ENCODE results near the gene INHBA. TPM values are rescaled to one million over a fixed set of nuclear protein-coding genes. Genes with fewer than 3 reads are reported as not detected.

Gene INHBA
- total and polyA plus RNA-seq, 7 donors: 0.23 to 5.5 (median 1.2) TPM

DNA sequence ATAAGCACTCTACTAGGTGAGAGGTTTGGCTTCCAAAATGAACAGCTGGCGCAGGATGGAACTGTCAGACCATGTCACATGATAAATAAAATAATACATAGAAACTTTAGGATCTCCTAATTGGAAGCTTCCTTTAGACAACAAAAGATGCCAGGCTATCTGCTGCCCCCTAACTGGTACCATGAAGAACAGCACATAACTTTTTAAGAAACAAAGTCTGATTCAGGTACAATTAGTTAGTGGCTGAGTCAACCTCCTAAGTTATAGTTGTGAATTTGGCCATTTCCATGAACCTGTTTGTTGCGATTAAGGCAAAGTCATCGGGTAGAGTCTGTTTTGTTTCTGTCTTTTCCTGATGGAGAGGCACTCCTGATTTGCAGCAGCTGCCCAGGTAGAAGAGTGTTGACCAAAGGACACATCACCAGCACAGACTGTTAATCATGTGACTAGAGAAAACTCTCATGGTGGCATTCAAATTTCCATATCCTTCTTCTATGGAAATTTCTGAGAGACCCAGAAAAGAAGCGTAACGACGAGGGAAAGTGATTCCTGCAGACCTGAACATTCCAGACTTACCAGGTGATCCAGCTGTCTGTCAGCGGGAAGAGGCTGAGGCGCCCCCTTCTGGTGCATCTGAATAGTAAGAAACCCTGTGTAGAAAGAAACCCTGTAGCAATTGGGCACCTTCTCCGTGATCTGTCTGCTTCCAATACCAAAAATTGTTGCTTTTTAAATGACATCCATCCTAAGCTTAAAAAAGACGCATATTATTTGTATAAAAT lies 8.6 kb upstream of the INHBA start:
- Histone ChIP-seq H3K36me3 (no peaks in the 10 kb centered on the region), H3K4me3 (no peak overlapping the region), H3K27me3 (no peaks in the 10 kb centered on the region), H3K27ac (no peak overlapping the region), H3K4me1 (peaks cover 0 to 1% (median 0%) of the 10 kb centered on the region in 4 donors), H3K9me3 (no peaks in the 10 kb centered on the region)
- intact Hi-C loops (cut with DNase I): no loop called here
- WGBS, 2 donors: 44 to 62% methylated on average over 10 of the region's 10 CpGs
- no peak for DNase-seq
- TF ChIP-seq EP300 (IDR thresholded peaks at IDR 0.05): no peak
- no peak for TF ChIP-seq POLR2AphosphoS5 (IDR thresholded peaks at IDR 0.05)
- TF ChIP-seq, protein P1, sequence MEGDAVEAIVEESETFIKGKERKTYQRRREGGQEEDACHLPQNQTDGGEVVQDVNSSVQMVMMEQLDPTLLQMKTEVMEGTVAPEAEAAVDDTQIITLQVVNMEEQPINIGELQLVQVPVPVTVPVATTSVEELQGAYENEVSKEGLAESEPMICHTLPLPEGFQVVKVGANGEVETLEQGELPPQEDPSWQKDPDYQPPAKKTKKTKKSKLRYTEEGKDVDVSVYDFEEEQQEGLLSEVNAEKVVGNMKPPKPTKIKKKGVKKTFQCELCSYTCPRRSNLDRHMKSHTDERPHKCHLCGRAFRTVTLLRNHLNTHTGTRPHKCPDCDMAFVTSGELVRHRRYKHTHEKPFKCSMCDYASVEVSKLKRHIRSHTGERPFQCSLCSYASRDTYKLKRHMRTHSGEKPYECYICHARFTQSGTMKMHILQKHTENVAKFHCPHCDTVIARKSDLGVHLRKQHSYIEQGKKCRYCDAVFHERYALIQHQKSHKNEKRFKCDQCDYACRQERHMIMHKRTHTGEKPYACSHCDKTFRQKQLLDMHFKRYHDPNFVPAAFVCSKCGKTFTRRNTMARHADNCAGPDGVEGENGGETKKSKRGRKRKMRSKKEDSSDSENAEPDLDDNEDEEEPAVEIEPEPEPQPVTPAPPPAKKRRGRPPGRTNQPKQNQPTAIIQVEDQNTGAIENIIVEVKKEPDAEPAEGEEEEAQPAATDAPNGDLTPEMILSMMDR (IDR thresholded peaks at IDR 0.05): no peak
- TF ChIP-seq POLR2A (IDR thresholded peaks at IDR 0.05): no peak

DNA sequence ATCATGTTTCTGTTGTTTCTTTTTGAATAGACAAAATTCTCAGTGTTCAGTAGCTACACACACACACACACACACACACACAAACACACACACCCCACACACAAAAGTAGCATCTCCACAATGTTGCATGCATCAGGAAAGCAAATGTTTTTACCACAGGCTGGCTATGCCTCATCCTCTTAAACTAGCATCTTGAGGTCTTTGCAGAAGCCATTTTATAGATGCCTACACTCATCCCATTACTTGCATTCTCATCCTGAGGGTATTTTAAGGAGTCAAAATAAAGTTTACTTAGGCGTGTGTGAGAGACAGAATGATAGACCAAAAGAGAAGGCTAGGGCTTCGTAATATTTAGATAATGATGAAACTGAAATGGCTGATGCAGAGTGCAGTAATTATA lies 7.9 kb upstream of the INHBA start:
- intact Hi-C loops (cut with DNase I): no loop called here
- H3K27me3 ChIP-seq: no peaks in the 10 kb centered on the region
- TF ChIP-seq POLR2A (IDR thresholded peaks at IDR 0.05) (no peak), EP300 (IDR thresholded peaks at IDR 0.05) (no peak), POLR2AphosphoS5 (IDR thresholded peaks at IDR 0.05) (no peak)
- TF ChIP-seq, protein P1 (IDR thresholded peaks at IDR 0.05): no peak
- H3K4me1 ChIP-seq: peaks cover 0 to 8% (median 5%) of the 10 kb centered on the region in 4 donors
- no peak overlapping the region for H3K27ac ChIP-seq
- DNase-seq: no peak
- 83 to 87% methylated on average over 2 of the region's 2 CpGs for WGBS, 2 donors
- no peaks in the 10 kb centered on the region for H3K9me3 ChIP-seq
- H3K36me3 ChIP-seq: no peaks in the 10 kb centered on the region
- H3K4me3 ChIP-seq: no peak overlapping the region

GRCh38 chr7:41709621-41710020 lies 6.7 kb upstream of the INHBA start:
- intact Hi-C loops (cut with DNase I): loop anchor here (5.0 to 10.0 kb wide), 3 partner anchors 725 to 947 kb away; no protein-coding TSS in a partner anchor
- peaks cover 0 to 13% (median 12%) of the 10 kb centered on the region in 4 donors for H3K4me1 ChIP-seq
- DNase-seq: no peak

DNA sequence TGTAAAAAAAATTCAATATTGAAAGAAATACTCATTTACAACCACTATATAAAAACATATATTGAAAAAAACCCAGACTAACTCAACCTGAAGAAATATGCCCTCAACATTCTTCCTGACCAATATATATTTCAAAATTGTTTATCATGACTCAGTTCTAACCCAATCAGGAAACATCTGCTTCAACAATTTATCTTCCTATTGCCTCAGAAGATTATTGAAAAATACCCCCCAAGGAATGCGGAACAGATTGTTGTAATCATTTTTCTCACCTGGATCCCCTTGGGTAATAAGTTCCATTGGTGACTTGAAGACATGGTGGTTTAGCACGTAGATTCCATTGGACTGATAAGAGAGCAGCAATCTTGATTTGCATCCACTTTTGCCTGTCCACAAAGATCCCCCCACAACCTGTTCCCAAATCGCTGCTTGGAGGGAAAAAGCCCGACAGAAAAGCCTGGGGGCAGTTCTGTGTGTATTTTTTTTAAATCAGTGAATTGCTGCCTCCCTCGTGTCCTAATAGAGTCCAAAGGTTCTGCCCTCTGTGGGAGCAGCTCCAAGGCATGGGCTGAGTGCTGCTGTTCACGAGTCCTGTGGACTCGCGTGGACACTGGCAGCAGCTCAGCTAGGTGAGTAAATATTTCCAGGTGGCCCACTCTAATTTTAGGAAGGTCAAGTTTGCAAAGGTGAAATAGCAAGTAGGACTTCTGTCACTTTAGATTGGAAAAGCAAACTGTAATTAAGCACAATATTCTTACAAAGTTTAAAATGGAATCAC lies 5.9 kb upstream of the INHBA start:
- TF ChIP-seq POLR2A (IDR thresholded peaks at IDR 0.05) (no peak), POLR2AphosphoS5 (IDR thresholded peaks at IDR 0.05) (no peak), EP300 (IDR thresholded peaks at IDR 0.05) (no peak)
- TF ChIP-seq, protein P1 (IDR thresholded peaks at IDR 0.05): no peak
- Histone ChIP-seq H3K27me3 (no peaks in the 10 kb centered on the region), H3K4me1 (peaks cover 0 to 20% (median 12%) of the 10 kb centered on the region in 4 donors), H3K27ac (no peak overlapping the region), H3K9me3 (no peaks in the 10 kb centered on the region), H3K36me3 (no peaks in the 10 kb centered on the region), H3K4me3 (no peak overlapping the region)
- intact Hi-C loops (cut with DNase I): loop anchor here (5.0 to 10.0 kb wide), 3 partner anchors 724 to 946 kb away; no protein-coding TSS in a partner anchor
- no peak for DNase-seq
- WGBS, 2 donors: 69 to 81% methylated on average over 8 of the region's 8 CpGs

More at GRCh38 chr7:41709621-41710020, 6.7 kb upstream of the INHBA start:
- Histone ChIP-seq H3K9me3 (no peaks in the 10 kb centered on the region), H3K36me3 (no peaks in the 10 kb centered on the region), H3K4me3 (no peak overlapping the region), H3K27me3 (no peaks in the 10 kb centered on the region), H3K27ac (no peak overlapping the region)
- TF ChIP-seq EP300 (IDR thresholded peaks at IDR 0.05) (no peak), POLR2AphosphoS5 (IDR thresholded peaks at IDR 0.05) (no peak), POLR2A (IDR thresholded peaks at IDR 0.05) (no peak)
- TF ChIP-seq, protein P1 (IDR thresholded peaks at IDR 0.05): no peak
- 49 to 67% methylated on average over 4 of the region's 4 CpGs for WGBS, 2 donors
